Lung (tissue), 12 donors: ENCODE results near the gene TBRG1. TPM values are rescaled to one million over a fixed set of nuclear protein-coding genes. Genes with fewer than 3 reads are reported as not detected.

Source experiments
- ATAC-seq: fragments of 200-7000 bp; cut with Tn5 transposase; one replicate; pipeline ENCODE4 v1.9.1; 2020; ENCODE audit warnings: moderate number of reproducible peaks; ENCODE audit not compliant: insufficient read depth, low FRiP score
- DNase-seq, 3 donors: peaks; one replicate each; pipeline ENCODE4 v3.0.0-alpha.2; 2013 to 2017
- H3K27ac ChIP-seq, 2 donors: one replicate each; pipeline ENCODE4 v1.5.1; 2013; ENCODE audit warnings: mild to moderate bottlenecking in 2 of 2, moderate library complexity in 2 of 2, control low read depth in 1 of 2, inconsistent platforms in 1 of 2, low read depth in 1 of 2, low read length in 1 of 2
- H3K27me3 ChIP-seq, 3 donors: one replicate each; pipeline ENCODE4 v1.5.1; 2013; ENCODE audit warnings: low read length in 2 of 3; ENCODE audit not compliant: control insufficient read depth in 3 of 3, insufficient read depth in 3 of 3
- H3K36me3 ChIP-seq, 4 donors: one replicate each; pipeline ENCODE4 v1.5.1; 2013; ENCODE audit warnings: low read length in 4 of 4, mild to moderate bottlenecking in 1 of 4, moderate library complexity in 1 of 4; ENCODE audit not compliant: control insufficient read depth in 4 of 4, insufficient read depth in 4 of 4
- H3K4me1 ChIP-seq, 5 donors: one replicate each; pipeline ENCODE4 v1.5.1; 2013; ENCODE audit warnings: low read length in 5 of 5, mild to moderate bottlenecking in 2 of 5, moderate library complexity in 1 of 5; ENCODE audit not compliant: control insufficient read depth in 5 of 5, insufficient read depth in 5 of 5
- H3K4me3 ChIP-seq: one replicate; pipeline ENCODE4 v1.5.1; 2013; ENCODE audit warnings: mild to moderate bottlenecking, control low read depth, moderate library complexity
- H3K9ac ChIP-seq, 2 donors: one replicate each; pipeline ENCODE4 v1.5.1; 2013; ENCODE audit warnings: low read length in 2 of 2, control low read depth in 1 of 2; ENCODE audit not compliant: insufficient read depth in 1 of 2
- H3K9me3 ChIP-seq, 4 donors: one replicate each; pipeline ENCODE4 v1.5.1; 2013; ENCODE audit warnings: low read length in 3 of 4, mild to moderate bottlenecking in 1 of 4, moderate library complexity in 1 of 4; ENCODE audit not compliant: control insufficient read depth in 4 of 4, insufficient read depth in 3 of 4
- CTCF ChIP-seq: IDR thresholded peaks from 2 replicates; pipeline ENCODE4 v1.5.1; 2012; ENCODE audit warnings: mild to moderate bottlenecking; ENCODE audit errors: control extremely low read depth, extremely low read depth
- WGBS, 2 donors: extraction: QIAGEN DNeasy Blood & Tissue Kit; methylation state at CpG; one replicate each; pipeline ENCODE4 v1.1.7; 2013; 5-methylcytosine and 5-hydroxymethylcytosine counted together
- polyA plus RNA-seq, 2 donors: library from polyadenylated mRNA; stranded (reverse); fragments of 200-250 nt; gene quantifications; one replicate each; pipeline ENCODE4 v1.2.1, GENCODE V29; 2013
- total RNA-seq, 2 donors: library from RNA; depleted of rRNA in 1 of 2; stranded (reverse); fragments of >200 nt in 1 of 2; gene quantifications; one replicate each; pipeline ENCODE4 v1.2.1, GENCODE V29; 2014 to 2021
- donor health status: control.
- donor health status: control.
- donor health status: Bipolar disorder and iron deficiency.
- donor health status: healthy.
- donor health status: DM: yes; HTN: yes; CAD: no.

TBRG1 gene
- total and polyA plus RNA-seq, 4 donors = 31.3 to 47.0 (median 37.6) TPM

GRCh38 chr11:124612567-124613246 is 10.0 kb upstream of the TBRG1 start:
- Histone ChIP-seq H3K9me3 (no peaks in the 10 kb centered on the region), H3K4me3 (no peak overlapping the region), H3K4me1 (no peaks in the 10 kb centered on the region), H3K9ac (no peak overlapping the region), H3K36me3 (no peaks in the 10 kb centered on the region), H3K27me3 (peaks cover 0 to 4% (median 0%) of the 10 kb centered on the region in 3 donors), H3K27ac (no peak overlapping the region)
- peak in 2 of 3 donors; percentile 23 to 25 for DNase-seq
- no peak for TF ChIP-seq CTCF
- no peak for ATAC-seq
- WGBS, 2 donors = 75 to 79% methylated on average over 10 of the region's 10 CpGs

- H3K36me3 ChIP-seq = no peaks in the 10 kb centered on the region
- no peak for ATAC-seq
- peaks cover 0 to 7% (median 4%) of the 10 kb centered on the region in 5 donors for H3K4me1 ChIP-seq
- no peaks in the 10 kb centered on the region for H3K9me3 ChIP-seq
- DNase-seq = no peak
- no peak overlapping the region for H3K27ac ChIP-seq
- H3K4me3 ChIP-seq = no peak overlapping the region
- no peak for TF ChIP-seq CTCF
- 82 to 93% methylated on average over 5 of the region's 5 CpGs for WGBS, 2 donors
- peaks cover under 1 to 8% (median 4%) of the 10 kb centered on the region in 3 donors for H3K27me3 ChIP-seq
- no peak overlapping the region for H3K9ac ChIP-seq
Observed at GRCh38 chr11:124618863-124619262, 3.8 kb upstream of the TBRG1 start.

GRCh38 chr11:124623861-124624525 is 1.3 kb downstream of the TBRG1 start:
- Histone ChIP-seq H3K9ac (peak overlapping the region; percentile 63 to 92), H3K9me3 (no peaks in the 10 kb centered on the region), H3K4me1 (peaks cover 0 to 10% (median 4%) of the 10 kb centered on the region in 5 donors), H3K27ac (no peak overlapping the region), H3K36me3 (peaks cover 10 to 23% (median 20%) of the 10 kb centered on the region in 4 donors), H3K4me3 (no peak overlapping the region), H3K27me3 (peaks cover 0 to 8% (median 2%) of the 10 kb centered on the region in 3 donors)
- no peak for TF ChIP-seq CTCF
- 59 to 62% methylated on average over 4 of the region's 4 CpGs for WGBS, 2 donors
- DNase-seq (no peak), ATAC-seq (no peak)
